PC-3 (cell line): Measurements from ENCODE around the gene BCL11A.

Experiments used
- EZH2 ChIP-seq: fragments of 300-600 bp; sonication (generic); IDR thresholded peaks from one replicate; pipeline ENCODE4 v1.6.1; 2017; ENCODE audit warnings: antibody characterized with exemption, mild to moderate bottlenecking, low read length; ENCODE audit not compliant: unreplicated experiment
- EZH2phosphoT487 ChIP-seq: fragments of 300-600 bp; sonication (generic); IDR thresholded peaks from 2 replicates; pipeline ENCODE4 v1.6.1; 2018; ENCODE audit warnings: mild to moderate bottlenecking, antibody characterized with exemption, low read length, borderline replicate concordance
- TF ChIP-seq, protein P1 (sequence below): fragments of 300-600 bp; sonication (generic); conservative IDR thresholded peaks from 2 replicates; pipeline ENCODE4 v1.5.1; 2017; ENCODE audit warnings: antibody characterized with exemption, low read depth, mild to moderate bottlenecking, low read length

GRCh38 chr2:60507211-60507965 is 46.1 kb downstream of the BCL11A start:
- TF ChIP-seq EZH2 (no peak), EZH2phosphoT487 (no peak)
- TF ChIP-seq, protein P1, sequence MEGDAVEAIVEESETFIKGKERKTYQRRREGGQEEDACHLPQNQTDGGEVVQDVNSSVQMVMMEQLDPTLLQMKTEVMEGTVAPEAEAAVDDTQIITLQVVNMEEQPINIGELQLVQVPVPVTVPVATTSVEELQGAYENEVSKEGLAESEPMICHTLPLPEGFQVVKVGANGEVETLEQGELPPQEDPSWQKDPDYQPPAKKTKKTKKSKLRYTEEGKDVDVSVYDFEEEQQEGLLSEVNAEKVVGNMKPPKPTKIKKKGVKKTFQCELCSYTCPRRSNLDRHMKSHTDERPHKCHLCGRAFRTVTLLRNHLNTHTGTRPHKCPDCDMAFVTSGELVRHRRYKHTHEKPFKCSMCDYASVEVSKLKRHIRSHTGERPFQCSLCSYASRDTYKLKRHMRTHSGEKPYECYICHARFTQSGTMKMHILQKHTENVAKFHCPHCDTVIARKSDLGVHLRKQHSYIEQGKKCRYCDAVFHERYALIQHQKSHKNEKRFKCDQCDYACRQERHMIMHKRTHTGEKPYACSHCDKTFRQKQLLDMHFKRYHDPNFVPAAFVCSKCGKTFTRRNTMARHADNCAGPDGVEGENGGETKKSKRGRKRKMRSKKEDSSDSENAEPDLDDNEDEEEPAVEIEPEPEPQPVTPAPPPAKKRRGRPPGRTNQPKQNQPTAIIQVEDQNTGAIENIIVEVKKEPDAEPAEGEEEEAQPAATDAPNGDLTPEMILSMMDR, result no peak
